Upper lobe of right lung (tissue), 1 donor: ENCODE data around the gene MTHFD1L. TPM values are rescaled to one million over a fixed set of nuclear protein-coding genes. Genes with fewer than 3 reads are reported as not detected.
"Not testable (repeated sequence)": the region's sequence is repeated elsewhere in the genome, so short reads cannot be mapped to it uniquely, and the experiment has no call there.

Experiments
- ATAC-seq: fragments of 200-7000 bp; cut with Tn5 transposase; one replicate; pipeline ENCODE4 v1.9.1; 2020; ENCODE audit warnings: mild to moderate bottlenecking, moderate library complexity
- DNase-seq: peaks from one replicate; pipeline ENCODE4 v3.0.0-alpha.2; 2020
- H3K27ac ChIP-seq: fragments of 200-600 bp; one replicate; pipeline ENCODE4 v1.8.0; 2022
- H3K27me3 ChIP-seq: fragments of 200-600 bp; one replicate; pipeline ENCODE4 v1.8.0; 2022; ENCODE audit warnings: mild to moderate bottlenecking
- H3K36me3 ChIP-seq: fragments of 200-600 bp; one replicate; pipeline ENCODE4 v1.8.0; 2022
- H3K4me1 ChIP-seq: fragments of 200-600 bp; one replicate; pipeline ENCODE4 v1.8.0; 2022
- H3K4me3 ChIP-seq: fragments of 200-600 bp; one replicate; pipeline ENCODE4 v1.8.0; 2022; ENCODE audit warnings: mild to moderate bottlenecking
- H3K9me3 ChIP-seq: fragments of 200-600 bp; one replicate; pipeline ENCODE4 v1.8.0; 2022
- CTCF ChIP-seq: fragments of 200-600 bp; IDR thresholded peaks from one replicate; pipeline ENCODE4 v1.8.0; 2022; ENCODE audit warnings: antibody characterized with exemption
- intact Hi-C: fragments of 100-400 bp; cut with DNase I; formaldehyde crosslinking; loops from one replicate; pipeline ENCODE4 v1.11.0; 2022
- total RNA-seq: library from RNA; stranded (reverse); fragmentation: NEBNext Ultra II Directional; extraction: Animal tissue kit (Norgen Biotek cat#: 25700); gene quantifications from one replicate; pipeline ENCODE4 v1.2.1, GENCODE V29; 2021
- donor health status: DM: no; HTN: yes; CAD: no; lungs with severe emphysema.

MTHFD1L gene
- total RNA-seq, 1 donor from 2014 or later, result 27.9 TPM

GRCh38 chr6:151111670-151112069 lies 246.2 kb downstream of the MTHFD1L start:
- Histone ChIP-seq H3K36me3 (no peaks in the 10 kb centered on the region), H3K27me3 (no peaks in the 10 kb centered on the region), H3K27ac (no peak overlapping the region), H3K4me3 (no peak overlapping the region), H3K9me3 (no peaks in the 10 kb centered on the region), H3K4me1 (no peaks in the 10 kb centered on the region)
- DNase-seq, result no peak
- intact Hi-C loops, result no loop called here
- TF ChIP-seq CTCF, result no peak
- no peak for ATAC-seq

GRCh38 chr6:151112130-151112529 lies 246.6 kb downstream of the MTHFD1L start:
- no peaks in the 10 kb centered on the region for H3K9me3 ChIP-seq
- H3K36me3 ChIP-seq, result no peaks in the 10 kb centered on the region
- TF ChIP-seq CTCF, result no peak
- H3K27me3 ChIP-seq, result no peaks in the 10 kb centered on the region
- no peaks in the 10 kb centered on the region for H3K4me1 ChIP-seq
- ATAC-seq (no peak), DNase-seq (no peak)
- no peak overlapping the region for H3K27ac ChIP-seq
- no peak overlapping the region for H3K4me3 ChIP-seq
- intact Hi-C loops, result no loop called here

GRCh38 chr6:151112884-151113283 lies 247.4 kb downstream of the MTHFD1L start:
- H3K27me3 ChIP-seq, H3K4me1 ChIP-seq, intact Hi-C loops, H3K9me3 ChIP-seq, H3K36me3 ChIP-seq, ATAC-seq, H3K27ac ChIP-seq, H3K4me3 ChIP-seq, DNase-seq: not testable (repeated sequence)

GRCh38 chr6:151113641-151114040 lies 248.1 kb downstream of the MTHFD1L start:
- TF ChIP-seq CTCF, result no peak
- no peaks in the 10 kb centered on the region for H3K27me3 ChIP-seq
- no peak for ATAC-seq
- no peak for DNase-seq
- H3K4me3 ChIP-seq, result no peak overlapping the region
- intact Hi-C loops, result no loop called here
- H3K9me3 ChIP-seq, result no peaks in the 10 kb centered on the region
- H3K27ac ChIP-seq, result no peak overlapping the region
- H3K4me1 ChIP-seq, result no peaks in the 10 kb centered on the region
- no peaks in the 10 kb centered on the region for H3K36me3 ChIP-seq

GRCh38 chr6:151118461-151119123 lies 253.1 kb downstream of the MTHFD1L start:
- H3K4me1 ChIP-seq, result no peaks in the 10 kb centered on the region
- no peaks in the 10 kb centered on the region for H3K27me3 ChIP-seq
- H3K36me3 ChIP-seq, result no peaks in the 10 kb centered on the region
- DNase-seq, result no peak
- intact Hi-C loops, result no loop called here
- no peak overlapping the region for H3K27ac ChIP-seq
- no peak for TF ChIP-seq CTCF
- no peak overlapping the region for H3K4me3 ChIP-seq
- H3K9me3 ChIP-seq, result no peaks in the 10 kb centered on the region
- peak; percentile 28 for ATAC-seq

GRCh38 chr6:151119823-151120524 lies 254.5 kb downstream of the MTHFD1L start:
- ATAC-seq (no peak), DNase-seq (no peak)
- Histone ChIP-seq H3K4me3 (no peak overlapping the region), H3K27me3 (no peaks in the 10 kb centered on the region), H3K4me1 (no peaks in the 10 kb centered on the region), H3K36me3 (no peaks in the 10 kb centered on the region), H3K27ac (no peak overlapping the region), H3K9me3 (no peaks in the 10 kb centered on the region)
- TF ChIP-seq CTCF, result no peak
- intact Hi-C loops, result no loop called here
